Hepatocyte (in vitro differentiated cells): ENCODE data around the gene SMARCB1.

Experiments used
- CTCF ChIP-seq: fragments of 200-600 bp; sonication (generic); IDR thresholded peaks from 2 replicates; pipeline ENCODE4 v1.5.1; 2016; ENCODE audit warnings: antibody characterized with exemption, mild to moderate bottlenecking; ENCODE audit not compliant: poor library complexity
- EZH2 ChIP-seq: fragments of 200-600 bp; sonication (generic); IDR thresholded peaks from 2 replicates; pipeline ENCODE4 v1.6.1; 2016; ENCODE audit warnings: antibody characterized with exemption, mild to moderate bottlenecking, borderline replicate concordance
- EZH2phosphoT487 ChIP-seq: fragments of 200-600 bp; sonication (generic); IDR thresholded peaks from one replicate; pipeline ENCODE4 v1.6.1; 2018; ENCODE audit warnings: antibody characterized with exemption, mild to moderate bottlenecking, low read depth, moderate library complexity; ENCODE audit not compliant: unreplicated experiment, severe bottlenecking

- TF ChIP-seq CTCF (no peak), EZH2 (no peak), EZH2phosphoT487 (no peak)
Measured at GRCh38 chr22:23820748-23821211, 34.0 kb downstream of the SMARCB1 start.
